GM06990 (cell line): ENCODE measurements around the gene GEMIN8.

ENCODE experiments used
- DNase-seq: peaks from one replicate; pipeline ENCODE4 v3.0.0-alpha.2; 2011; ENCODE audit not compliant: insufficient read length; ENCODE audit errors: extremely low read depth
- H3K27me3 ChIP-seq: replicated peaks from 2 replicates; pipeline ENCODE4 v1.6.0; 2011; ENCODE audit warnings: low read length; ENCODE audit not compliant: control insufficient read depth, insufficient read depth
- H3K36me3 ChIP-seq: 2 replicates; pipeline ENCODE4 v1.5.1; 2011; ENCODE audit warnings: low read length; ENCODE audit not compliant: control insufficient read depth, insufficient read depth
- H3K4me3 ChIP-seq: replicated peaks from 2 replicates; pipeline ENCODE4 v1.5.1; 2011; ENCODE audit warnings: low read depth, mild to moderate bottlenecking, control low read depth, low read length
- CTCF ChIP-seq: IDR thresholded peaks from 2 replicates; pipeline ENCODE4 v1.5.1; 2011; ENCODE audit warnings: low read length, control low read depth, mild to moderate bottlenecking, inconsistent platforms; ENCODE audit not compliant: insufficient read depth, poor library complexity, severe bottlenecking

GEMIN8 gene

DNA sequence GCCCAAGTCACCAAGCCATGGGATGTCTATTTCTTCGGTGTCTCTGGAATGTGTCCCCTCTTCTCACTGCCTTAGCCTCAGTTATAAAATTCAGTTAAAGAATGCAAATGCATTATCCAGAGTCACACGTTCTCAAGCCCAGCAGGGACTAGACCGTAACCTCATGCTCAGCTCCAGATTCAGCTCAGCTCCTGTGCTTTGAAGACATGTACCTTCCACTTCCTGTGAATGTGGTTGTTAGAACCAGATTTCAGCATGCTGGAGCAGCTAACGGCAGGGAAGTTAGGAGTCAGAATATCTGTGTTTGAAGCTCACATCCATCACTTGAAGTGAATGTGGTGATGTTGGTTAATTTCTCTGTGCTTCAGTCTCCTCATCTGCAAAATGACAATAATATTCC is 26.7 kb downstream of the GEMIN8 start:
- TF ChIP-seq CTCF, result no peak
- no peak overlapping the region for H3K4me3 ChIP-seq
- DNase-seq, result no peak
- no peaks in the 10 kb centered on the region; the same call in 1 of the 2 replicates for H3K36me3 ChIP-seq
- H3K27me3 ChIP-seq, result no peaks in the 10 kb centered on the region

DNA sequence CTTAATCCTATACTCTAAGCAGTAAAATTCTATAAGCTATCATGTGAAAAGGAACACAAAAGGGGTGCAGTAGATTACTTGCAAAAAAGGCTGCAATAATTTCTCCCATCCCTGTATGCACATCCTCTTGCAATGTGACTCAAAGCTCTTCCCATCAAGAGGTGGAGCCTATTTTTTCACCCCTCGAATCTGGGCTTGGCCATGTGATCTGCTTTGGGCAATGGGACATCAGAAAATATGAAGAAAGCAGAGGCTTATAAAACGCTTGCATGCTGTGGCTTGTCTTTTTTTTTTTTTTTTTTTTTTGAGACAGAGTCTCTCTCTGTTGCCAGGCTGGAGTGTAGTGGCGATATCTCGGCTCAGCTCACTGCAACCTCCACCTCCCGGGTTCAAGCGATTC is 33.0 kb downstream of the GEMIN8 start:
- no peak for TF ChIP-seq CTCF
- no peak for DNase-seq
- Histone ChIP-seq H3K4me3 (no peak overlapping the region), H3K36me3 (no peaks in the 10 kb centered on the region), H3K27me3 (no peaks in the 10 kb centered on the region; the same call in none of the 2 replicates)

- DNase-seq, result no peak
- no peaks in the 10 kb centered on the region; the same call in none of the 2 replicates for H3K27me3 ChIP-seq
Measured at GRCh38 chrX:13994536-13995080, 35.1 kb downstream of the GEMIN8 start.

DNA sequence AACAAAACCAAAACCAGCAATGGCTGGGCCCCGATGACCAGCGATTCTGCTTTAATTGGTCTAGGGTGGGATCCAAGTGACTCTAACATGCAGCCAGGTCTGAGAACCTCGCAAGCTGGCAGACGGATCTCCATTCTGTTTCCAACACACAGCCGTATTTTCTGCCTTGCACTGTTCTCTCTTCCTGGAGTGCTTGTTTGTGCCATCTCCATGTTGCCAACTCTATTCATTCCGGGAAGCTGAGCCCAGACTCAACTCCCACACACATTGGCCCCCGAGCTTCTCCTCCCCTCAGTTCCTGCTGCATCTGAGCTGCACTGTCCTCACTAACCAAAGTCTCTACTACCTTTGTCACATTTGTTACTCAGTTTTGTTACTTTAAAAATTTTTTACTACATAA is 35.6 kb downstream of the GEMIN8 start:
- no peak for DNase-seq
- TF ChIP-seq CTCF, result no peak
- H3K36me3 ChIP-seq, result no peaks in the 10 kb centered on the region
- no peaks in the 10 kb centered on the region; the same call in none of the 2 replicates for H3K27me3 ChIP-seq
- no peak overlapping the region for H3K4me3 ChIP-seq

More at GRCh38 chrX:13994536-13995080, 35.1 kb downstream of the GEMIN8 start:
- H3K36me3 ChIP-seq, result no peaks in the 10 kb centered on the region
- TF ChIP-seq CTCF, result no peak
- no peak overlapping the region for H3K4me3 ChIP-seq

- no peak for TF ChIP-seq CTCF
- no peak for DNase-seq
Measured at GRCh38 chrX:13990126-13990800, 39.4 kb downstream of the GEMIN8 start.

More at GRCh38 chrX:13990126-13990800, 39.4 kb downstream of the GEMIN8 start:
- no peaks in the 10 kb centered on the region; the same call in none of the 2 replicates for H3K27me3 ChIP-seq
- H3K36me3 ChIP-seq, result no peaks in the 10 kb centered on the region
- no peak overlapping the region for H3K4me3 ChIP-seq
